GM21576 (cell line): Measurements from ENCODE around the gene RACGAP1.

Source experiments
- ATAC-seq: cut with Tn5 transposase; IDR thresholded peaks from one replicate; pipeline ENCODE4 v1.9.1; 2021; ENCODE audit warnings: mild to moderate bottlenecking, moderate library complexity; ENCODE audit not compliant: unreplicated experiment

Gene RACGAP1

GRCh38 chr12:49944718-49945117 lies 80.6 kb downstream of the RACGAP1 start:
- ATAC-seq, result no peak

- no peak for ATAC-seq
Measured at GRCh38 chr12:49944046-49944445, 81.2 kb downstream of the RACGAP1 start.

GRCh38 chr12:49943625-49943960 lies 81.7 kb downstream of the RACGAP1 start:
- ATAC-seq, result no peak

GRCh38 chr12:49942921-49943624 lies 82.2 kb downstream of the RACGAP1 start:
- no peak for ATAC-seq

- ATAC-seq, result no peak
Measured at GRCh38 chr12:49942512-49942893, 82.8 kb downstream of the RACGAP1 start.

- no peak for ATAC-seq
Measured at GRCh38 chr12:49941556-49942511, 83.5 kb downstream of the RACGAP1 start.

- no peak for ATAC-seq
Measured at GRCh38 chr12:49939707-49940106, 85.6 kb downstream of the RACGAP1 start.

GRCh38 chr12:49939307-49939706 lies 86.0 kb downstream of the RACGAP1 start:
- no peak for ATAC-seq
